GM21515 (cell line): ENCODE results near the gene HAO1.
"Not testable (repeated sequence)": the region's sequence is repeated elsewhere in the genome, so short reads cannot be mapped to it uniquely, and the experiment has no call there.

Experiments used
- ATAC-seq: cut with Tn5 transposase; IDR thresholded peaks from one replicate; pipeline ENCODE4 v1.9.1; 2021; ENCODE audit not compliant: unreplicated experiment

The HAO1 gene

GRCh38 chr20:7940341-7940740 lies at the start of gene HAO1:
TSS of gene HAO1 (minus strand) at chr20:7940458. CDS start at chr20:7940422, 36 bp downstream.
- no peak for ATAC-seq

GRCh38 chr20:7989379-7989778 lies 49.1 kb upstream of the HAO1 start:
- ATAC-seq = no peak

GRCh38 chr20:7985916-7986315 lies 45.7 kb upstream of the HAO1 start:
- ATAC-seq = no peak

GRCh38 chr20:7984192-7984591 lies 43.9 kb upstream of the HAO1 start:
- no peak for ATAC-seq

GRCh38 chr20:7981374-7981773 lies 41.1 kb upstream of the HAO1 start:
- no peak for ATAC-seq

- peak; percentile 53 for ATAC-seq
Observed at GRCh38 chr20:7980332-7981046, 40.2 kb upstream of the HAO1 start.

- no peak for ATAC-seq
Observed at GRCh38 chr20:7977709-7978108, 37.5 kb upstream of the HAO1 start.

GRCh38 chr20:7975851-7976414 lies 35.7 kb upstream of the HAO1 start:
- no peak for ATAC-seq

GRCh38 chr20:7974785-7975435 lies 34.7 kb upstream of the HAO1 start:
- ATAC-seq = no peak

GRCh38 chr20:7971536-7972280 lies 31.4 kb upstream of the HAO1 start:
- no peak for ATAC-seq

GRCh38 chr20:7967199-7967844 lies 27.1 kb upstream of the HAO1 start:
- ATAC-seq = no peak

GRCh38 chr20:7966176-7966575 lies 25.9 kb upstream of the HAO1 start:
- ATAC-seq = no peak

GRCh38 chr20:7959484-7959883 lies 19.2 kb upstream of the HAO1 start:
- no peak for ATAC-seq

GRCh38 chr20:7956561-7956960 lies 16.3 kb upstream of the HAO1 start:
- ATAC-seq = not testable (repeated sequence)

GRCh38 chr20:7950387-7950786 lies 10.1 kb upstream of the HAO1 start:
- no peak for ATAC-seq

- ATAC-seq = no peak
Observed at GRCh38 chr20:7943891-7944290, 3.6 kb upstream of the HAO1 start.

- ATAC-seq = no peak
Observed at GRCh38 chr20:7939663-7940062, 595 bp downstream of the HAO1 start.

- ATAC-seq = no peak
Observed at GRCh38 chr20:7938058-7938457, 2.2 kb downstream of the HAO1 start.

GRCh38 chr20:7937328-7937727 lies 2.9 kb downstream of the HAO1 start:
- ATAC-seq = no peak

- peak; percentile 70 for ATAC-seq
Observed at GRCh38 chr20:7935027-7935551, 5.2 kb downstream of the HAO1 start.

- ATAC-seq = no peak
Observed at GRCh38 chr20:7933346-7933745, 6.9 kb downstream of the HAO1 start.
